ENCODE results near the gene C4orf50.

C4orf50 gene

GRCh38 chr4:5925419-5926200 lies 92.6 kb downstream of the C4orf50 start:
- no peak for DNase-seq

GRCh38 chr4:5924461-5925125 lies 93.6 kb downstream of the C4orf50 start:
- DNase-seq = no peak

GRCh38 chr4:5923376-5923775 lies 94.9 kb downstream of the C4orf50 start:
- DNase-seq = no peak

- no peak for DNase-seq
These were observed 95.7 kb downstream of the C4orf50 start for GRCh38 chr4:5922556-5922955.

GRCh38 chr4:5921981-5922380 lies 96.2 kb downstream of the C4orf50 start:
- no peak for DNase-seq

GRCh38 chr4:5921101-5921980 lies 96.9 kb downstream of the C4orf50 start:
- peak in 4 of 56 donors; percentile 14 to 35 (median 26) for DNase-seq

GRCh38 chr4:5919571-5919970 lies 98.7 kb downstream of the C4orf50 start:
- no peak for DNase-seq

- no peak for DNase-seq
These were observed 99.2 kb downstream of the C4orf50 start for GRCh38 chr4:5919044-5919443.

GRCh38 chr4:5918331-5918985 lies 99.8 kb downstream of the C4orf50 start:
- DNase-seq = no peak

GRCh38 chr4:5917672-5918071 lies 100.6 kb downstream of the C4orf50 start:
- no peak for DNase-seq

- no peak for DNase-seq
These were observed 102.0 kb downstream of the C4orf50 start for GRCh38 chr4:5916229-5916628.

- DNase-seq = no peak
These were observed 104.8 kb downstream of the C4orf50 start for GRCh38 chr4:5913454-5913853.

- no peak for DNase-seq
These were observed 105.6 kb downstream of the C4orf50 start for GRCh38 chr4:5912614-5913019.

- no peak for DNase-seq
These were observed 109.3 kb downstream of the C4orf50 start for GRCh38 chr4:5908876-5909427.

GRCh38 chr4:5906191-5906590 lies 112.0 kb downstream of the C4orf50 start:
- DNase-seq = no peak

GRCh38 chr4:5905714-5906113 lies 112.5 kb downstream of the C4orf50 start:
- DNase-seq = no peak

- DNase-seq = peak in 3 of 56 donors; percentile 30 to 49 (median 42)
These were observed 117.4 kb downstream of the C4orf50 start for GRCh38 chr4:5900844-5901243.

- DNase-seq = no peak
These were observed 118.3 kb downstream of the C4orf50 start for GRCh38 chr4:5899881-5900280.

GRCh38 chr4:5899396-5899795 lies 118.8 kb downstream of the C4orf50 start:
- DNase-seq = no peak

- DNase-seq = no peak
These were observed 120.6 kb downstream of the C4orf50 start for GRCh38 chr4:5897674-5898073.

GRCh38 chr4:5895287-5895686 lies 122.9 kb downstream of the C4orf50 start:
- peak in 6 of 56 donors; percentile 18 to 46 (median 33) for DNase-seq

Data from amygdala (tissue), 56 donors.